ENCODE results near the gene IDE.
"Not testable (repeated sequence)": the region's sequence is repeated elsewhere in the genome, so short reads cannot be mapped to it uniquely, and the experiment has no call there.

The IDE gene

DNA sequence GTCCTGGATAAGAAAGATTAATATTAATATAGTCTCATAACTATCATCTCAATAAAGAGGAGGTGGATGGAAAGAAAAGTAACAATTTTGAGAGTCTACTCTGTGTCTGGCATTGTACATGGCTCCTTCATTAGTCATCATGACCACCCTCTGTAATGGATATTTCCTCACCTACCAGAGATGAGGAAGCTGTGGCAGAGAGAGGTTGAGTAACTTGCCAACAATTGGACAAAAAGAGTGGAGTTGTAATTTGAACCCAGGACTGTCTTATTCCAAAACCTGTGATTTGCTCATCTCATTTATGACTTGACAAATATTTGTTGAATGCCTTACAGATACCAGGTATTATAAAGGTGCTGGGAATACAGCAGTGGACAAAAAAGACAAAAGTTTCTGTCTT, 2.1 kb upstream of the IDE start:
- DNase-seq (ENCODE audit: extremely low read depth, insufficient read length) = no peak
- Histone ChIP-seq H3K36me3 (ENCODE audit: control insufficient read depth, insufficient read depth, low read length) (no peaks in the 10 kb centered on the region), H3K27me3 (replicated peaks; ENCODE audit: control insufficient read depth, insufficient read depth, low read length) (no peaks in the 10 kb centered on the region), H3K4me3 (replicated peaks; ENCODE audit: low read depth, low read length) (no peak overlapping the region)
- TF ChIP-seq CTCF (IDR thresholded peaks at IDR 0.05; ENCODE audit: insufficient read depth, low read length, poor library complexity, severe bottlenecking) = no peak

DNA sequence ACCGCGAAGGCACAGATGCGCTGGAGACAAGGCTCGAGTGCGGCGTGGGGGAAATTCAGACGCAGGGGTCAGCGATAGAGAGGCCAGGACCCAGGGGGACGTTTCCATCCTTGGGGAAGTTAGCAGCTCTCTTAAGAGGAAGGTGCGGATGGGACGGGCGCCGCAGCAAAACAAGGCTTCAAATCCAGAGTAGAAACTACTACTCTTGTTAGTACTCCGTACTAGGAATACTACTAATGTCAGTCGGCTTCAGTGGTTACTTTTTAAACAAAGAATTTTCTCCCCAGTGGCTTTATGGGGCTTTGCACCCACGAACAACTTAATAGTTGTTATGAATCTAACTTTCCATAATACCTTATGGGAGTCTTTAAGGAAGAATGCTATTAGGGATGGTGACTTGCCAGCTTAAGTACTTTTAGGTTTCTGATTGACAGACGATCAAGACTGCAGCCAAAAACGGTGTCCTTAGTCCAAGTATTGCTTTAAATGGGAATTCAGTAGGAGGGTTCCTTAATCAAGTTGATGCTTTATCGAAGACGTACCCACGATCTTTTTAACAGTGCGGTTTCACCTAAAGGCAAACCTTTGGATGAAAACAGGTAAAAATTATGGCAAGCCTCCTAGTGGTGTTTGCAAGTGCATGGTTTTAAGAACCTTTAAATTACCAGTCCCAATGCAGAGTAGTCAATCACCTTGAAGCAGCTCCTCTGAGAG, 812 bp upstream of the IDE start:
- DNase-seq (ENCODE audit: extremely low read depth, insufficient read length) = no peak
- peak; percentile 37 for TF ChIP-seq CTCF (IDR thresholded peaks at IDR 0.05; ENCODE audit: insufficient read depth, low read length, poor library complexity, severe bottlenecking)

DNA sequence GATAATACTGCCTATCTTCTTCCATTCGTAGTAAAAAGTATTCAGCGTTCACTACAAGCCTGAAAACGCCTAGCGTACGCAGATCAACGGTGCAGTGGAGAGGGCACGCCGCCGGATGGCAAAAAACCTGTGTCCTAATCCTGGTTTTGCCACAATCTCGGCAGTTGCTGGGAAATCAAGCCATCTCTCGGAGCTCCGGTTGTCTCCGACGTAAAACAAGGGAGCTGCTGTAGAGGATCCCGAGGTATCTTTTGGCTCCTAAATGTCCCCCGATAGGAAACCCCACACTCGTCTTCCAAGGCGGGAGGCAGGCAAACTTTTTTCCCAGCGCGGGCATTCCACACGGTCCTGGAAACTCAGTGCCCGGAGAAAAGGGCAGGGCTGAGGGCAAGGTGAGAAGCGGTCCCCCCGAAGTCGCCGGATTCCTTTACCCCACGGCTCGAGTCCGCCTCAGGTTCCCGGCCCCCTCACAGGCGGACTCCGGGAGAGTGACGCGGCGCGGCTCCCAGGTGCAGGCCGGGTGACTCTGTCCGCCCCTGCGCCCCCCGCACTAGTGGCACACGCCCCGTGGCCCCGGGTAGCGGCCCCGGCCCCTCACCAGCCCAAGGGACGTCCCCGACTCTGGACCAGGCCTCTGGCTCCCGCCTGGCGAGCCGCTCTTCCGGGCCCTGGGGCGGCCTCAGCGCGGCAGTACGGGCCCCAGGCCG, 649 bp downstream of the IDE start:
- no peak for TF ChIP-seq CTCF (IDR thresholded peaks at IDR 0.05; ENCODE audit: insufficient read depth, low read length, poor library complexity, severe bottlenecking)
- Histone ChIP-seq H3K27me3 (replicated peaks; ENCODE audit: control insufficient read depth, insufficient read depth, low read length) (no peaks in the 10 kb centered on the region), H3K4me3 (replicated peaks; ENCODE audit: low read depth, low read length) (peak overlapping the region; percentile 91), H3K36me3 (ENCODE audit: control insufficient read depth, insufficient read depth, low read length) (no peaks in the 10 kb centered on the region)
- DNase-seq (ENCODE audit: extremely low read depth, insufficient read length) = no peak

More for the DNA sequence above, 812 bp upstream of the IDE start:
- Histone ChIP-seq H3K4me3 (replicated peaks; ENCODE audit: low read depth, low read length) (peak overlapping the region; percentile 91), H3K27me3 (replicated peaks; ENCODE audit: control insufficient read depth, insufficient read depth, low read length) (no peaks in the 10 kb centered on the region), H3K36me3 (ENCODE audit: control insufficient read depth, insufficient read depth, low read length) (no peaks in the 10 kb centered on the region)

DNA sequence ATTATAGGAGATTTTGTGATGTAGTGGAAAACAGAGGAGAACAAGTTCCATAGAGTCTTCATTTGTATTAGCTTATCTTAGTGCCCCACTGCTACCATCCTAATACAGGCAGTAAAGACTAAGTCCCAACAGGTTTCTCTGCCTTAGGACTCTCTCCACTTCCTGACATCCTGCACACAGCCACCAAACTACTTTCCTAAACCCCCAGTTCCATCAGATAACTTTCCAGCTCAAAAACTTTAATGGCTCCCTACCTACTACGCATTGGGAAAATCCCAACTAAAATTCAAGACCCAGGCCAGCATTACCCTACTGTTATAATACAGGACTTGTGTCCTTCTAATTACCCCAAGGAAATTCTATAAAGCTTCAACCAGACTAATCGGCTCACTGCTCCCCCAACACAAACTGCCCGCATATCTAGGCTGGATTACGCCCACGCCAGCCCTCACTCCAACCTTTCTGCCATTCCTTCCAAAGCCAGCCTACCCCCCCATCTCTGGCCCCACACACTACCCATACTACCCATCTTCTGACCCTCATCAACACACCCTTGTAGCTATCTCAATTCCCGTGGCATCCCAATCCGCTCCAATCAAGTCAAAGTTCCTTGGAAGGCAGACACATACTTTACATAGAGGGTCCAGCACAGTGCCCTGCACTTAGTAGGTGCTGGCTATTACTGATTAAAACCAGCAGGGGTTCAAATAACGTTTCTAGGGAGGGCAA, 1.4 kb downstream of the IDE start:
- no peaks in the 10 kb centered on the region for H3K36me3 ChIP-seq (ENCODE audit: control insufficient read depth, insufficient read depth, low read length)
- no peaks in the 10 kb centered on the region for H3K27me3 ChIP-seq (replicated peaks; ENCODE audit: control insufficient read depth, insufficient read depth, low read length)
- no peak for TF ChIP-seq CTCF (IDR thresholded peaks at IDR 0.05; ENCODE audit: insufficient read depth, low read length, poor library complexity, severe bottlenecking)
- DNase-seq (ENCODE audit: extremely low read depth, insufficient read length) = no peak
- peak overlapping the region; percentile 91 for H3K4me3 ChIP-seq (replicated peaks; ENCODE audit: low read depth, low read length)

GRCh38 chr10:92571649-92572048, 2.2 kb downstream of the IDE start:
- no peak for DNase-seq (ENCODE audit: extremely low read depth, insufficient read length)
- H3K4me3 ChIP-seq (replicated peaks; ENCODE audit: low read depth, low read length) = no peak overlapping the region
- TF ChIP-seq CTCF (IDR thresholded peaks at IDR 0.05; ENCODE audit: insufficient read depth, low read length, poor library complexity, severe bottlenecking) = no peak
- no peaks in the 10 kb centered on the region for H3K36me3 ChIP-seq (ENCODE audit: control insufficient read depth, insufficient read depth, low read length)
- H3K27me3 ChIP-seq (replicated peaks; ENCODE audit: control insufficient read depth, insufficient read depth, low read length) = no peaks in the 10 kb centered on the region

GRCh38 chr10:92569663-92570062, 4.2 kb downstream of the IDE start:
- not testable (repeated sequence) for H3K4me3 ChIP-seq (replicated peaks; ENCODE audit: low read depth, low read length); H3K36me3 ChIP-seq (ENCODE audit: control insufficient read depth, insufficient read depth, low read length); H3K27me3 ChIP-seq (replicated peaks; ENCODE audit: control insufficient read depth, insufficient read depth, low read length)

More at GRCh38 chr10:92569663-92570062, 4.2 kb downstream of the IDE start:
- DNase-seq (ENCODE audit: extremely low read depth, insufficient read length) = not testable (repeated sequence)

All from GM06990 (cell line).